ES-I3 (cell line): ENCODE measurements around the gene PIGX.

Experiments
- H3K36me3 ChIP-seq: 2 replicates; pipeline ENCODE4 v1.6.1; 2013; ENCODE audit warnings: mild to moderate bottlenecking, low read length, control low read depth, moderate library complexity; ENCODE audit not compliant: insufficient read depth
- H3K4me1 ChIP-seq: 2 replicates; pipeline ENCODE4 v1.6.1; 2013; ENCODE audit warnings: mild to moderate bottlenecking, control low read depth, low read length; ENCODE audit not compliant: insufficient read depth
- H3K9ac ChIP-seq: 2 replicates; pipeline ENCODE4 v1.6.1; 2013; ENCODE audit warnings: low read depth, mild to moderate bottlenecking, low read length, moderate library complexity
- H3K9me3 ChIP-seq: 2 replicates; pipeline ENCODE4 v1.6.1; 2013; ENCODE audit warnings: mild to moderate bottlenecking, low read length, moderate library complexity; ENCODE audit not compliant: control insufficient read depth, insufficient read depth

The PIGX gene

DNA sequence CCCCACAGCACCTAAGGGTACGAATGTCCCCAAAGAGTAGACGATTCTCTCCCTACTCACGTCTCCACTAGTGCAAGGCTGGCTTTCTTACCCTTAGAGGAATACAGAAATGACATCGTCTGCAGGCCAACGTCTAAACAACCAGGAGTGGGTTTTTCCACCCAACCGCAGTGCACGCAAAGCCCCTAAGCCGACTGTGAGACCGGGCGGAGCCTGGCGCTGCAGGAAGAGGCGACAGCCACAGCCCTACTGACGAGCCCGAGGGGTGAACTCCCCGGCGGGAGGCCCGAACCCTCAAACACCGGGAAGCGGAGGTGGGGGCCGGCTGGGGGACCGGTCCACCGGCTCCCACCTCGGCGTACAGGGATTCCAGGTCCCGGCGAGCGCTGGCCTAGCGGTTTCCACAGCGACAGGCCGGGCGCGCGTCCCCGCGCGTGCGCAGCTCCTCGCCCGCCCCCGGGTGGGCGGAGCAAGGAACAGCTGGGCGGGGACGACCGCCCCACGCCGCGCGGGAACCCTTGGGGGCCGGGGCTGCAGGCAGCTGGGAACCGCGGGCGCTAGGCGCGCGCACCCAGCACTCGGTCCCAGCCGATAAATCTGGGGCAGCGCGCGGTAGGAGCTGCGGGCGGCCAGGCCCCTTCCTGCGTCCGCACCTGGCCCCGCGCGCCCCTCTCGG is at the start of gene PIGX, which contains the start of gene CEP19:
PIGX (plus strand) TSS at position 540 of the 676 bp plus-strand sequence.
CEP19 (minus strand) TSS at position 413 of the 676 bp plus-strand sequence. CDS start 3,593 bp downstream, outside the sequence.
- Histone ChIP-seq H3K9ac (peak within 1 kb of the TSS; percentile 92), H3K4me1 (no peaks in the 10 kb centered on the region), H3K9me3 (no peaks in the 10 kb centered on the region), H3K36me3 (no peaks in the 10 kb centered on the region)

DNA sequence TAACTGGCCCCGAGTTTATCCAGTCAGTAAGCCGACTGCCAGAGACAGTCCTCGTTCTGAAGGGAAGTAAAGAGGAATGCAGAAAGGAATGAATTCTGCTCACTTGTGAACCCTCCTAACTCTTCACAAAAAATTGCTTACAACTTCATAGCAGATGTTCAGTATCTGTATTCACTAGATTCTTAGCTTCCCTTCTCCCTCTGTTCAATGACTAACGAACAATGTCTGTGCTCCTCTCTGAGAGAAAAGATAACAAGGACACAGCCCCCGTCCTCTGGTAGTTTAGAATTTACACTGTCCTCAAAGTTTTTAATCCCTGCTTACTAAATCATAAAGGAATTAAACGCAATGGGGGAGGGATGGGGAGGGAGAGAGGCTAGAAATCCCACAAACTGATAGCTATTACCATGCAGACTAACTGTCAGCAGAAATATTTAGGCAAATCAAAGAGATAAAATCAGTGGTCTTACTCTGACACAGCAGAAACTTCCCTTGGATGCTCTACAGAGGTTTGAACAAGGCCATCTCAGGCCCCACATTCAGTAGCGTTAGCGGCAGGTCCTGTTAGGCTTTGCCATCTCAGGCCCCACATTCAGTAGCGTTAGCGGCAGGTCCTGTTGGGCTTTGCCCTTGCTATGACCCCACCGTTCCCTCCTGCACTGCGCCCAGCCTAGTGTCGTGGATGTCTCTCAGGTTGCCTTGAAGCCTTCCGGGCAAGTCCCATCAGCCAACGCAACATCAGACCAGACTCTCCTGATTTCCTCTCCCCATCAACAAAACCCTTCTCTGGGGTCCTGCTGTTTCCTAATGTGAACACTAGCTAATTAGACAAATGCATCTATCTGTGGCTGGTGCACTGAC is 49.2 kb upstream of the PIGX start:
- H3K9ac ChIP-seq: no peak overlapping the region
- H3K36me3 ChIP-seq: no peaks in the 10 kb centered on the region
- H3K4me1 ChIP-seq: peaks cover 3% of the 10 kb centered on the region; the same call in 1 of the 2 replicates
- H3K9me3 ChIP-seq: no peaks in the 10 kb centered on the region

DNA sequence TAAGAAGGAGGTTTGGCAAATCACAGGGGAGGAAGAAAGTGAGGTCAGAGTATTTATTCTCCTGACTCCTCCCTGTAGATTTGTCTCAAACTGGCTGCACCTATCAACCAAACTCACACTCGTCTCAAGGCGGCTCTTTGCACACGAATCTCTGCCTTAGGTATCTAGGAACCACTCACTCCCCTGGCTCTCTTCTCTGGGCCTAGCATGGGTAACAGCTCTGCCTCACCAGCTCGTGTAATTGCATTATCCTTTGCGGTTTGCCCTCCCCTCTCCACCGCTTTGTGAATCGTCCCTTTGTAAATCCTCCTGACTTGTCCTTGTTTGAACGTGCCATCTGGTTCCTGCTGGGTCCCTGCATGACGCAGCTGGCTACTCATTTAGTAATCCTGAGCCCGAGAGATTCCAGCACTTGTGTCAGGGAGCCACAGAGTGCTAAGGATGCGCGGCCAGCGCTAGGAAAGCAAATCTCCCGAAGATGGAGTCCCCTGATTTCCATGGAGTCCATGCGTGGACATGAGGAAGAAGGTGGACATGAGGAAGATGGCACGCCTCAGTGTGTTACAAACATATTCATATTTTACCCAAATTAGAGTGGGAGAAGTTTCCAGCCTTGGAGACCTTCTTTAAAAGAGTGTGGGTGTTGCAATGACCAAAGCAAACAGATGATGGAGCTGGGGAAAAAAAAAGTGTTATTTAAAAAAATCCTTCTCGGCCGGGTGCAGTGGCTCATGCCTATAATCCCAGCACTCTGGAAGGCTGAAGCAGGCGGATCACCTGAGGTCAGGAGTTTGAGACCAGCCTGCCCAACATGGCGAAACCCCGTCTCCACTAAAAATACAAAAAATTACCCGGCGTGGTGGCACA is 45.9 kb upstream of the PIGX start:
- peaks cover 3% of the 10 kb centered on the region; the same call in 1 of the 2 replicates for H3K4me1 ChIP-seq
- peak overlapping the region; percentile 7 for H3K9ac ChIP-seq
- no peaks in the 10 kb centered on the region for H3K9me3 ChIP-seq
- no peaks in the 10 kb centered on the region for H3K36me3 ChIP-seq

DNA sequence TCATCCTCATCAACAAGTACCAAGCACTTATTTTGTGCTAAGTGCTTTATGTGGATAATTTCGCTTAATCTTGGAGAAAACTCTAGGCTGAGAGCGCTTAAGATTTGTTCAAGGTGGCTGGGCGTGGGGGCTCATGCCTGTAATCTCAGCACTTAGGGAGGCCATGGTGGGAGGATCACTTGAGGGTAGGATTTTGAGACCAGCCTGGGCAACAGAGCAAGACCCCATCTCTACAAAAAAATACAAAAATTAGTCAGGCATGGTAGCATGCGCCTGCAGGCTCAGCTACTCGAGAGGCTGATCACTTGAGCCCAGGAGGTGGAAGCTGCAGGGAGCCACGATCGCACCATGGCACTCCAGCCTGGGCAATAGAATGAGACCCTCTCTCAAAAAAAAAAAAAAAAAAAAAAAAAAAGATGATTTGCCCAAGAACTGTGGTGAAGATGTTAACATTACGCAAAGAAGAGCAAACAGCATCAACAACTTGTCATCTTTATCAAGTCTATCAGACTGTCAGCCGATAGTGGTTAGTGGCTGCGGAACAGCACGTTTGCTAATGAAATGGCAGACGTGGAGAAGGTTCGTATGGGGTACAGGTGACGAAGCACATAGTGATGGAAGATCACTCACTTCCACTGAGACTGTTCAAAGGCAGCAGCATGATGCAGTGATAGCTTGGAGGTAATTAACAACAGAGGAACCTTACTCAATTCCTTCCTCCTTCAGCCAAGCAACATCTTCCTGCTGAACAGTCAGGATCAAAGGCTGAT is 44.9 kb upstream of the PIGX start:
- Histone ChIP-seq H3K4me1 (peaks cover 3% of the 10 kb centered on the region; the same call in 1 of the 2 replicates), H3K36me3 (no peaks in the 10 kb centered on the region), H3K9me3 (no peaks in the 10 kb centered on the region), H3K9ac (no peak overlapping the region)

DNA sequence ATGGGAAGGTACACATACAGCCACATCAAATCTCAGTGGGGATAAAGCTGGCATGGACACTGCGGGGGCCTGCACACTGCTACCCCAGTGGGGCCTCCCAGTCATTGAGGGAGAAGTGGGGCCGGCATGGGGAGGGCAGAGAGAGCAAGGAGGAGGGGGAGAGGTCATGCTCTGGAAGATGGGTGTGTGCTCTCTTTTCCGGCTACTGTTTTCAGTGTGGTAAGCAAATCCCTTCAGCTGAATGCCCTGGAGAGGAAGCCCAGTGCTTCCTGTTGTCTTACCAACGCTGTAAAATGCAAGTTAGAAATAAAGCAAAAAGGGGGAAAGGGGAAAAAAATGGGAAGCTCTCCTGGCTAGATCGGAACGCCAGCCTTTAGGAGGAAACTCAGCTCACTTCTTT is 41.8 kb upstream of the PIGX start:
- Histone ChIP-seq H3K9me3 (no peaks in the 10 kb centered on the region), H3K36me3 (no peaks in the 10 kb centered on the region), H3K4me1 (peaks cover 3% of the 10 kb centered on the region; the same call in 1 of the 2 replicates), H3K9ac (no peak overlapping the region)

DNA sequence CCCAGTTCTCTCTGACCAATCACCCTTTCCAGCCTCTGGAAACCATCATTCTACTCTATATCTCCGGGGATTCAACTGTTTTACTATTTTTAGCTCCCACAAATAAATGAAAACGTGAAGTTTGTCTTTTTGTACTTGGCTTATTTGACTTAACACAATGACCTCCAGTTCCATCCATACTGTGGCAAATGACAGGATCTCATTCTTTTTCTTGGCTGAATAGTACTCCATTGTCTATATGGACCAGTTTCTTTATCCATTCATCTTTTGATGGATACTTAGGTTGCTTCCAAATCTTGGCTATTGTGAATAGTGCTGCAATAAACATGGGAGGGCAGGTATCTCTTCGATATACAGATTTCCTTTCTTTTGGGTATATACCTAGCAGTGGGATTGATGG is 38.5 kb upstream of the PIGX start:
- Histone ChIP-seq H3K9me3 (no peaks in the 10 kb centered on the region), H3K4me1 (no peaks in the 10 kb centered on the region; the same call in 1 of the 2 replicates), H3K9ac (no peak overlapping the region), H3K36me3 (no peaks in the 10 kb centered on the region)

DNA sequence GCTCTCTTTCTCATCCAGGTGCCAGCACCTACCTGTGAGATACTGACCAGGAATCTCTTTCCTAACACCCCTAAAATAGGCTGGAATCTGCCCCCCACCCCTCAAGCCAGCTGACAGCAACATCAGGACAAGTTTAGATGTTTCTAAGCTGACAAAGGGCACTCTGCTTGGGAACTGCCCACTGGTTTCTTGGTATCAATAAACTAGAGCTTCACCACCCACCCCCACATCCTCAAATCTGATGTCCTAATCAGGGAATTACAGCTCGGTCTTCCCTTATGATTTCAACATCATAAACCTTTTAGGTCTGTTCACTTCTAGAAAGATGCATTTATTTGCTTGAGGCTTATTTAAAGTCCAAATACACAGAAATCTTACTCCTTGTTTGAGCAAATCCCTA is 34.8 kb upstream of the PIGX start:
- Histone ChIP-seq H3K4me1 (no peaks in the 10 kb centered on the region; the same call in 1 of the 2 replicates), H3K9me3 (no peaks in the 10 kb centered on the region), H3K36me3 (no peaks in the 10 kb centered on the region), H3K9ac (no peak overlapping the region)

DNA sequence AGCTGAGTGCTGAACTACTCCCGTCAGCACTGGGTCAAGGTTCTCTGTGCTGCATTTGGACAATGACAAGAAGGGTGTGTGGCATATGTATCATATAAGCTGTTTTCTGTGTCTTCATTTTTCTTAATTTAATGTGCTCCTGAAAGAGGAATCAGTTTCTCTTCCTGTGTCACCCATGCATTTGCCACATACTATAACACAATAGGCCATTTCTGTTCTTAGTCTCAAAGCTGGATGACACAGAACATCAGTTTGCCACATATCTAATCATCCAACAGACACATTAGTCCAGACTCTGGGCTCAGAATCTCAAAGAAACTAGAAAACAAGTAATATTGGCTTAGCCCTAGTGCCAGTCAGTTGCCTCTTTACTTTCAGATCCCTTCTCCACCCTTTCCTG is 34.2 kb upstream of the PIGX start:
- no peaks in the 10 kb centered on the region for H3K9me3 ChIP-seq
- no peak overlapping the region for H3K9ac ChIP-seq
- no peaks in the 10 kb centered on the region for H3K36me3 ChIP-seq
- H3K4me1 ChIP-seq: no peaks in the 10 kb centered on the region; the same call in 1 of the 2 replicates

DNA sequence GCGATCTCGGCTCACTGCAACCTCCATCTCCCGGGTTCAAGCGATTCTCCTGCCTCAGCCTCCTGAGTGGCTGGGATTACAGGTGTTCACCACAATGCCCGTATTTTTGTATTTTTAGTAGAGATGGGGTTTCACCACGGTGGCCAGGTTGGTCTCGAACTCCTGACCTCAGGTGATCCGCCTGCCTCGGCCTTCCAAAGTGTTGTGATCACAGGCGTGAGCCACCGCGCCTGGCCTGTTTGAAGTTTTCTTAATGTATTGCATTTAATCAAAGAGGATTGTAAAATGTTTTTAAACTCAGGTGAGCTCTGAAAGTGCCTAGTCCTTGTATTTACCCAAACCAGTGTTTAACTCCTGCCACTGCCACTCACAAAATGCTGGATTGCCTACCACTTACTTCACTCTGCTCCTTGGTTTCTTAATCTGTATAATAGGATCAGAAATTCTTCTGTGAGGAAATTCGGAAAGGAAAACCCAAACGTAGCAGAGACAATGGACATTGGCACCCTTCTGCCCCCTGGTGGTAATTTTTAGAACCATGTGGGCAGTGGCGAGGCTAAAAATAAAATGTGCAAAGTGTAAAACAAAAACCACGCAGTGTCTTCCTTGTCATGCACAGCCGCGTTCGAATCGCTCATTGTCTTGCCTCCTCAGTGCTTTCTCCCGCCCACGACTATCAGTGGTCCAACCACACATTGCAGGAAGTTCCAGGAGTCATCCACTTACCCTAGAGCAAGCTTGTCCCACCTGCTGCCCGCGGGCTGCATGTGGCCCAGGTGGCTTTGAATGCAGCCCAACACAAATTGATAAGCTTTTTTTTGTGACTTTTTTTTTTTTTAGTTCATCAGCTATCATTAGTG is 27.4 kb upstream of the PIGX start:
- H3K9me3 ChIP-seq: no peaks in the 10 kb centered on the region
- H3K4me1 ChIP-seq: peaks cover 7% of the 10 kb centered on the region
- H3K36me3 ChIP-seq: no peaks in the 10 kb centered on the region
- H3K9ac ChIP-seq: no peak overlapping the region

DNA sequence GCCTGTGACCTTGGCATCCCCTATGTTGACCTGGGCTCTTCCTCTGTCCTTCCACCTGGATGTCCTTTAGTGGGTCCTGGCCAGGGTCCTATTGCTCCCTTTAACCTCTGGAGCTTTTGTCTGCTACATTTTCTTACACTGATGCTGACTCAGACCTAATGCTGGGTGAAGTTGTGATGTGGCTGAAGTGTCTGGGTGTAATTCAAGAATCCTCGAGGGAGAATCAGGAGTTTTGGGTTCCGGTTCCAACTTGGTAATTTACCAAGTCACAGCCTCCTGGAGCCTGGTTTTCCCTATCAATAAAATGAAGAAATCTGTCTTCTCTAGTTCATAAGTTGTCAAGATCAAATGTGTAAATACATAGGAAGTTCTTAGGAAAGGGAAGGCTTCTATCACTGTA is 25.7 kb upstream of the PIGX start:
- no peaks in the 10 kb centered on the region for H3K36me3 ChIP-seq
- no peak overlapping the region for H3K9ac ChIP-seq
- H3K4me1 ChIP-seq: peaks cover 7% of the 10 kb centered on the region
- no peaks in the 10 kb centered on the region for H3K9me3 ChIP-seq

DNA sequence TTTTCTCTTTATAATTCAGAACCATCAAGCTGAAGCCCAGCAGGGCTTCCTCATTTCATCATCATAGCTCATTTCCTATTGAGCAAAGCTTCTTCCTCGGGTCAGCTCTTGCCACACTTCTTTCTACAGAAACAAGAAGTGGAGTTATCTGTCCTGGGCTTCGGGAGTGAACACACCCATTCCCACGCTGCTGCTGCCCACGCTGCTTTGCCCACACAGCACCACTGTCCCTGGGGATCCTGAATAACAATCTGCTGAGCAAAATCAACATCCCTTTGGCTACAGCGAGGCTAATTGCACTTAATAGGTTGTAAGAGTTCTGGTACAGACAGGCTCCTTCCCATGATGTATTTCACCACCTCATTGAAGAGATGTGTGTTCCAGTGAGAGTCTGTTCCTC is 23.8 kb upstream of the PIGX start:
- peaks cover 7% of the 10 kb centered on the region for H3K4me1 ChIP-seq
- no peaks in the 10 kb centered on the region for H3K36me3 ChIP-seq
- no peak overlapping the region for H3K9ac ChIP-seq
- no peaks in the 10 kb centered on the region for H3K9me3 ChIP-seq

DNA sequence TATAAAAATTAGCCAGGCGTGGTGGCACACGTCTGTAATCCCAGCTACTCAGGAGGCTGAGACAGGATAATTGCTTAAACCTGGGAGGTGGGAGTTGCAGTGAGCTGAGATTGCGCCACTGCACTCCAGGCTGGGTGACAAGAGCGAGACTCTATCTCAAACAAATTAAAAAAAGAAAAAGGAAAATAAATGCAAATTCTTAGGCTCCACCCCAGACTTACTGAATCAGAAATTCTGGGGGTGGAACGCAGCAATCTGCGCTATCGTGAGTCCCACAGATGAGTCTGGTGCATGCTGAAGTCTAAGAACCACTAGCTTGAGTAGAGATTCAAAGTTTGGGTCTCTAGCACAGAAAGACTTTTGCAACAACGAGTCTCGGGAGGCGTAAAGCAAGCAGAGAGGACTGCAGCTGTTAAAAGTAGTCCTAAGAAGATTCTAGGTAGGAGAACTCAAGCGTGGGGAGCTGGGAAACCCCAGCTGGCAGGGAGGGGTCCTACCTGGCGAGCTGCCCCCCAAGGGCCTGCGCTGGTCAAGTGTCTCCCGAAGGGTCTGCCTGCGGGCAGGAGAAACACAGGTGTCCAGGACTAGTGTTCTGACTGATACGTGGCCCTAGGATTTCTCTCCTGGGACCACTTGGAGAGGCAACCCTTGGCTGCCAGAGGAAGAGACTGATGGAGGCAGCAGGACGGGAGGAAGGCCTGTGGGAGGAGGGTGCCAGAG is 22.1 kb upstream of the PIGX start:
- peaks cover 4% of the 10 kb centered on the region; the same call in 1 of the 2 replicates for H3K4me1 ChIP-seq
- no peak overlapping the region for H3K9ac ChIP-seq
- no peaks in the 10 kb centered on the region for H3K9me3 ChIP-seq
- no peaks in the 10 kb centered on the region for H3K36me3 ChIP-seq
